Measurements from ENCODE around the gene C1orf159. TPM values are rescaled to one million over a fixed set of nuclear protein-coding genes. Genes with fewer than 3 reads are reported as not detected.

Gene C1orf159
- total RNA-seq, 2 donors from 2014 or later, result 23.1 to 29.5 TPM

- WGBS, 2 experiments (ENCODE audit: insufficient coverage in 1 of 2, insufficient read length in 1 of 2), result 75 to 84% methylated on average over 8 to 16 of the region's 25 CpGs
Measured at GRCh38 chr1:1141244-1141910, 25.5 kb upstream of the C1orf159 start.

GRCh38 chr1:1140673-1141072 is 24.8 kb upstream of the C1orf159 start:
- Mint-ChIP-seq H3K4me3 (no peak overlapping the region), H3K36me3 (ENCODE audit: low read depth) (no peaks in the 10 kb centered on the region)

More at GRCh38 chr1:1141244-1141910, 25.5 kb upstream of the C1orf159 start:
- Histone ChIP-seq H3K4me3 (ENCODE audit: low read length) (no peak overlapping the region), H3K4me1 (ENCODE audit: control insufficient read depth, insufficient read depth, low read length) (no peaks in the 10 kb centered on the region), H3K27ac (ENCODE audit: low read depth, low read length) (no peak overlapping the region), H3K9me3 (ENCODE audit: control insufficient read depth, low read length) (no peaks in the 10 kb centered on the region), H3K27me3 (ENCODE audit: control insufficient read depth, insufficient read depth, low read length, poor library complexity, severe bottlenecking) (no peaks in the 10 kb centered on the region), H3K36me3 (ENCODE audit: control insufficient read depth, insufficient read depth, low read length) (no peaks in the 10 kb centered on the region), H3K9ac (ENCODE audit: extremely low read depth, low read length, poor library complexity, severe bottlenecking) (no peak overlapping the region)
- TF ChIP-seq CTCF (conservative IDR thresholded peaks at IDR 0.05), result no peak
- Mint-ChIP-seq H3K4me1 (peaks cover 1% of the 10 kb centered on the region), H3K27me3 (ENCODE audit: insufficient read depth) (peaks cover 7% of the 10 kb centered on the region), H3K4me3 (no peak overlapping the region), H3K9me3 (no peaks in the 10 kb centered on the region), H3K27ac (no peak overlapping the region), H3K36me3 (ENCODE audit: low read depth) (no peaks in the 10 kb centered on the region)
- DNase-seq, result no peak

GRCh38 chr1:1137256-1138045 is 21.6 kb upstream of the C1orf159 start:
- Histone ChIP-seq H3K36me3 (ENCODE audit: control insufficient read depth, insufficient read depth, low read length) (no peaks in the 10 kb centered on the region), H3K9ac (ENCODE audit: extremely low read depth, low read length, poor library complexity, severe bottlenecking) (no peak overlapping the region), H3K27me3 (ENCODE audit: control insufficient read depth, insufficient read depth, low read length, poor library complexity, severe bottlenecking) (no peaks in the 10 kb centered on the region), H3K27ac (ENCODE audit: low read depth, low read length) (no peak overlapping the region), H3K4me1 (ENCODE audit: control insufficient read depth, insufficient read depth, low read length) (no peaks in the 10 kb centered on the region), H3K9me3 (ENCODE audit: control insufficient read depth, low read length) (no peaks in the 10 kb centered on the region), H3K4me3 (ENCODE audit: low read length) (no peak overlapping the region)
- 64 to 92% methylated on average over 13 to 35 of the region's 36 CpGs for WGBS, 2 experiments (ENCODE audit: insufficient coverage in 1 of 2, insufficient read length in 1 of 2)
- Mint-ChIP-seq H3K4me1 (no peaks in the 10 kb centered on the region), H3K36me3 (ENCODE audit: low read depth) (no peaks in the 10 kb centered on the region), H3K9me3 (no peaks in the 10 kb centered on the region), H3K4me3 (no peak overlapping the region), H3K27me3 (ENCODE audit: insufficient read depth) (peaks cover 7% of the 10 kb centered on the region), H3K27ac (no peak overlapping the region)
- no peak for DNase-seq
- no peak for TF ChIP-seq CTCF (conservative IDR thresholded peaks at IDR 0.05)

More at GRCh38 chr1:1140673-1141072, 24.8 kb upstream of the C1orf159 start:
- Histone ChIP-seq H3K9ac (ENCODE audit: extremely low read depth, low read length, poor library complexity, severe bottlenecking) (no peak overlapping the region), H3K4me1 (ENCODE audit: control insufficient read depth, insufficient read depth, low read length) (no peaks in the 10 kb centered on the region), H3K4me3 (ENCODE audit: low read length) (no peak overlapping the region), H3K27ac (ENCODE audit: low read depth, low read length) (no peak overlapping the region), H3K36me3 (ENCODE audit: control insufficient read depth, insufficient read depth, low read length) (no peaks in the 10 kb centered on the region), H3K27me3 (ENCODE audit: control insufficient read depth, insufficient read depth, low read length, poor library complexity, severe bottlenecking) (no peaks in the 10 kb centered on the region), H3K9me3 (ENCODE audit: control insufficient read depth, low read length) (no peaks in the 10 kb centered on the region)
- no peak for TF ChIP-seq CTCF (conservative IDR thresholded peaks at IDR 0.05)
- Mint-ChIP-seq H3K27ac (no peak overlapping the region), H3K27me3 (ENCODE audit: insufficient read depth) (peaks cover 7% of the 10 kb centered on the region), H3K4me1 (peaks cover 1% of the 10 kb centered on the region), H3K9me3 (no peaks in the 10 kb centered on the region)
- no peak for DNase-seq
- WGBS, 2 experiments (ENCODE audit: insufficient coverage in 1 of 2, insufficient read length in 1 of 2), result 93 to 94% methylated on average over 13 to 15 of the region's 18 CpGs
